Keratinocyte (primary cell): ENCODE data around the gene CFAP299. TPM values are rescaled to one million over a fixed set of nuclear protein-coding genes. Genes with fewer than 3 reads are reported as not detected.
"Not testable (repeated sequence)": the region's sequence is repeated elsewhere in the genome, so short reads cannot be mapped to it uniquely, and the experiment has no call there.

Experiments used
- DNase-seq: peaks from one replicate; pipeline ENCODE4 v3.0.0-alpha.2; 2011; ENCODE audit warnings: low read depth, missing footprints, low spot score
- FAIRE-seq: peaks from 2 replicates; lab custom pipeline; 2011; peaks lifted over from hg19 to GRCh38; lab: Jason Lieb, UNC
- H2AFZ ChIP-seq: 2 replicates; pipeline ENCODE4 v1.6.0; 2012; ENCODE audit warnings: low read length, control low read depth, inconsistent platforms; ENCODE audit not compliant: control insufficient read depth
- H3K27ac ChIP-seq: 2 replicates; pipeline ENCODE4 v1.5.1; 2011; ENCODE audit warnings: low read length; ENCODE audit not compliant: control insufficient read depth, insufficient read depth
- H3K27me3 ChIP-seq: 3 replicates; pipeline ENCODE4 v1.6.0; 2011; ENCODE audit warnings: low read length; ENCODE audit not compliant: control insufficient read depth, insufficient read depth; ENCODE audit errors: extremely low read depth
- H3K36me3 ChIP-seq, 2 experiments: 2 replicates in 1 of 2; 3 replicates in 1 of 2; pipeline ENCODE4 v1.5.1; 2011; ENCODE audit warnings: low read length in 2 of 2, mild to moderate bottlenecking in 1 of 2; ENCODE audit not compliant: control insufficient read depth in 2 of 2, insufficient read depth in 2 of 2; ENCODE audit errors: extremely low read depth in 1 of 2
- H3K4me1 ChIP-seq: 3 replicates; pipeline ENCODE4 v1.5.1; 2011; ENCODE audit warnings: low read length; ENCODE audit not compliant: control insufficient read depth, insufficient read depth; ENCODE audit errors: extremely low read depth
- H3K4me2 ChIP-seq: 3 replicates; pipeline ENCODE4 v1.6.0; 2011; ENCODE audit warnings: low read depth, low read length; ENCODE audit not compliant: control insufficient read depth, insufficient read depth; ENCODE audit errors: extremely low read depth
- H3K4me3 ChIP-seq, 3 experiments: fragments of 200-600 bp in 1 of 3; sonication (generic) in 1 of 3; 2 replicates in 2 of 3; 3 replicates in 1 of 3; pipeline ENCODE4 v1.5.1; 2011 to 2016; ENCODE audit warnings: low read length in 3 of 3, mild to moderate bottlenecking in 3 of 3, control low read depth in 2 of 3, inconsistent platforms in 1 of 3, low read depth in 1 of 3, mixed read lengths in 1 of 3, mixed run types in 1 of 3, moderate library complexity in 1 of 3; ENCODE audit not compliant: control insufficient read depth in 2 of 3, insufficient read depth in 2 of 3; ENCODE audit errors: extremely low read depth in 1 of 3
- H3K79me2 ChIP-seq: 2 replicates; pipeline ENCODE4 v1.6.0; 2012; ENCODE audit warnings: low read length; ENCODE audit not compliant: control insufficient read depth, insufficient read depth
- H3K9ac ChIP-seq: 3 replicates; pipeline ENCODE4 v1.6.0; 2011; ENCODE audit warnings: low read length; ENCODE audit not compliant: control insufficient read depth, insufficient read depth; ENCODE audit errors: extremely low read depth
- H3K9me1 ChIP-seq: 3 replicates; pipeline ENCODE4 v1.6.0; 2011; ENCODE audit warnings: low read length; ENCODE audit not compliant: control insufficient read depth, insufficient read depth; ENCODE audit errors: extremely low read depth
- H3K9me3 ChIP-seq: 2 replicates; pipeline ENCODE4 v1.5.1; 2012; ENCODE audit warnings: low read depth, low read length; ENCODE audit not compliant: control insufficient read depth
- H4K20me1 ChIP-seq: 3 replicates; pipeline ENCODE4 v1.6.0; 2011; ENCODE audit warnings: low read length; ENCODE audit not compliant: control insufficient read depth, insufficient read depth; ENCODE audit errors: extremely low read depth
- CTCF ChIP-seq, 3 experiments: IDR thresholded peaks in 1 of 3; conservative IDR thresholded peaks in 1 of 3; optimal IDR thresholded peaks in 1 of 3; 2 replicates in 2 of 3; 3 replicates in 1 of 3; pipeline versions ENCODE3 to v1.5.1; 2011; ENCODE audit warnings: low read length in 3 of 3, mild to moderate bottlenecking in 3 of 3, moderate library complexity in 2 of 3, control low read depth in 1 of 3, inconsistent platforms in 1 of 3; ENCODE audit not compliant: insufficient read depth in 2 of 3; ENCODE audit errors: extremely low read depth in 1 of 3
- EZH2 ChIP-seq: IDR thresholded peaks from one replicate; pipeline ENCODE4 v1.6.1; 2012; ENCODE audit warnings: inconsistent platforms, mild to moderate bottlenecking, low read length, moderate library complexity
- dilution Hi-C: fragments of 300-500 bp; cut with MboI; formaldehyde crosslinking; loops from one replicate; pipeline ENCODE4 v1.7.0; 2020; ENCODE audit warnings: low sequenced_read_pairs; ENCODE audit not compliant: extremely low pct_ligation_motif_present
- polyA plus RNA-seq, 5 experiments: library from polyadenylated mRNA; depleted of rRNA in 3 of 5; stranded (reverse) in 3 of 5; stranded (forward) in 1 of 5; unstranded in 1 of 5; fragments of >200 nt; gene quantifications; 1 replicate in 1 of 5; 2 replicates in 3 of 5; 3 replicates in 1 of 5; pipeline versions ENCODE4 v1.2.1 to v1.2.3, GENCODE V29; 2011 to 2012; ENCODE audit warnings: missing spikeins in 2 of 5, low read depth in 1 of 5, low replicate concordance in 1 of 5

Gene CFAP299
- polyA plus RNA-seq, 1 donor (not counting 4 experiments of a cell fraction or from before 2014, with no cell fraction given): 0.14 TPM

- no peak for FAIRE-seq
- no peaks in the 10 kb centered on the region for H3K9me1 ChIP-seq
- no peaks in the 10 kb centered on the region for H3K9me3 ChIP-seq
- H3K36me3 ChIP-seq: no peaks in the 10 kb centered on the region
- dilution Hi-C loops: no loop called here
- H3K4me3 ChIP-seq: no peak overlapping the region
- H3K79me2 ChIP-seq: no peaks in the 10 kb centered on the region
- H3K4me1 ChIP-seq: no peaks in the 10 kb centered on the region
- no peaks in the 10 kb centered on the region for H3K27me3 ChIP-seq
- H3K9ac ChIP-seq: no peak overlapping the region
- no peaks in the 10 kb centered on the region for H4K20me1 ChIP-seq
- no peak for DNase-seq
- H3K4me2 ChIP-seq: no peak overlapping the region
- no peak overlapping the region for H2AFZ ChIP-seq
- TF ChIP-seq CTCF (optimal IDR thresholded peaks at IDR 0.05 in 1 of 3, IDR thresholded peaks at IDR 0.05 in 1 of 3, conservative IDR thresholded peaks at IDR 0.05 in 1 of 3; ENCODE audit: extremely low read depth in 1 of 3, insufficient read depth in 2 of 3, low read length in 3 of 3) (no peak), EZH2 (no peak)
- H3K27ac ChIP-seq: no peak overlapping the region
Measured at GRCh38 chr4:80685214-80685613, 349.7 kb downstream of the CFAP299 start.

- H4K20me1 ChIP-seq, H3K9me1 ChIP-seq, H3K36me3 ChIP-seq, DNase-seq, H2AFZ ChIP-seq, H3K9me3 ChIP-seq, FAIRE-seq, H3K4me2 ChIP-seq, H3K27ac ChIP-seq, H3K9ac ChIP-seq, H3K27me3 ChIP-seq, H3K79me2 ChIP-seq, H3K4me1 ChIP-seq, H3K4me3 ChIP-seq, dilution Hi-C loops: not testable (repeated sequence)
Measured at GRCh38 chr4:80687736-80688135, 352.2 kb downstream of the CFAP299 start.

GRCh38 chr4:80694171-80694570 lies 358.6 kb downstream of the CFAP299 start:
- DNase-seq: no peak
- dilution Hi-C loops: no loop called here
- no peaks in the 10 kb centered on the region for H3K27me3 ChIP-seq

More at GRCh38 chr4:80694171-80694570, 358.6 kb downstream of the CFAP299 start:
- no peak overlapping the region for H3K27ac ChIP-seq
- no peaks in the 10 kb centered on the region for H3K9me3 ChIP-seq
- no peak for TF ChIP-seq CTCF (optimal IDR thresholded peaks at IDR 0.05 in 1 of 3, IDR thresholded peaks at IDR 0.05 in 1 of 3, conservative IDR thresholded peaks at IDR 0.05 in 1 of 3; ENCODE audit: extremely low read depth in 1 of 3, insufficient read depth in 2 of 3, low read length in 3 of 3)
- no peak for TF ChIP-seq EZH2
- H3K4me2 ChIP-seq: no peak overlapping the region
- H4K20me1 ChIP-seq: no peaks in the 10 kb centered on the region
- H3K79me2 ChIP-seq: no peaks in the 10 kb centered on the region
- FAIRE-seq: no peak
- H3K36me3 ChIP-seq: no peaks in the 10 kb centered on the region
- no peak overlapping the region for H3K4me3 ChIP-seq
- H3K4me1 ChIP-seq: no peaks in the 10 kb centered on the region
- no peak overlapping the region for H2AFZ ChIP-seq
- no peak overlapping the region for H3K9ac ChIP-seq
- H3K9me1 ChIP-seq: no peaks in the 10 kb centered on the region
